Transverse colon (tissue), 4 donors: ENCODE results near the gene ZNF207. TPM values are rescaled to one million over a fixed set of nuclear protein-coding genes. Genes with fewer than 3 reads are reported as not detected.

Experiments
- DNase-seq: peaks from one replicate; pipeline ENCODE4 v3.0.0-alpha.2; 2019
- H3K27ac ChIP-seq, 4 donors: fragments of 200-600 bp; sonication (generic); 2 replicates each; pipeline ENCODE4 v1.5.1; 2016 to 2018; ENCODE audit warnings: inconsistent platforms in 4 of 4
- H3K27me3 ChIP-seq: fragments of 200-600 bp; sonication (generic); 2 replicates; pipeline ENCODE4 v1.5.1; 2017; ENCODE audit warnings: inconsistent platforms
- H3K36me3 ChIP-seq, 4 donors: fragments of 200-600 bp; sonication (generic); 2 replicates each; pipeline ENCODE4 v1.5.1; 2017 to 2019; ENCODE audit warnings: inconsistent platforms in 4 of 4
- H3K4me1 ChIP-seq, 4 donors: fragments of 200-600 bp; sonication (generic); 2 replicates each; pipeline ENCODE4 v1.5.1; 2017 to 2020; ENCODE audit warnings: inconsistent platforms in 4 of 4
- H3K4me3 ChIP-seq, 4 donors: fragments of 200-600 bp; sonication (generic); 1 replicate in 1 of 4; 2 replicates in 3 of 4; pipeline versions ENCODE4 v1.5.1 to v1.6.1; 2017 to 2019; ENCODE audit warnings: inconsistent platforms in 4 of 4
- H3K9me3 ChIP-seq, 2 donors: fragments of 200-600 bp; sonication (generic); 2 replicates each; pipeline ENCODE4 v1.5.1; 2017 to 2019; ENCODE audit warnings: inconsistent platforms in 2 of 2
- EP300 ChIP-seq: sonication (generic); formaldehyde crosslinking; IDR thresholded peaks from one replicate; pipeline ENCODE4 v1.6.1; 2017; ENCODE audit warnings: antibody characterized with exemption, low read depth
- POLR2A ChIP-seq: fragments of 450-650 bp; IDR thresholded peaks from one replicate; pipeline ENCODE4 v1.6.1; 2016; ENCODE audit warnings: antibody characterized with exemption, mild to moderate bottlenecking, moderate library complexity
- POLR2AphosphoS5 ChIP-seq, 3 donors: sonication (generic); formaldehyde crosslinking; IDR thresholded peaks; one replicate each; pipeline ENCODE4 v1.6.1; 2016; ENCODE audit warnings: antibody characterized with exemption in 3 of 3
- WGBS, 2 donors: methylation state at CpG; one replicate each; pipeline ENCODE4 v1.1.5; 2018; ENCODE audit warnings: low coverage in 1 of 2; 5-methylcytosine and 5-hydroxymethylcytosine counted together
- in situ Hi-C, 4 donors: fragments of 200-750 bp; cut with MboI; loops; one replicate each; pipeline versions ENCODE4 v1.15.0 to v1.15.1; 2017; ENCODE audit warnings: low sequenced_read_pairs in 3 of 4, low pct_ligation_motif_present in 1 of 4, low pct_unique_long_range_greater_than_20kb in 1 of 4
- intact Hi-C: fragments of 100-400 bp; cut with DNase I; formaldehyde crosslinking; loops from one replicate; pipeline ENCODE4 v1.15.1; 2023; ENCODE audit warnings: low total_unique reads
- total RNA-seq, 4 donors: library from RNA; depleted of rRNA; stranded (reverse); fragments of >200 nt; gene quantifications; one replicate each; pipeline ENCODE4 v1.1.0, GENCODE V29; 2016
- TF ChIP-seq, protein P1 (sequence below), 5 experiments: fragments of 200-600 bp in 3 of 5; fragments of 450-650 bp in 2 of 5; sonication (generic) in 3 of 5; IDR thresholded peaks; 1 replicate in 2 of 5; 2 replicates in 3 of 5; pipeline ENCODE4 v1.5.1; 2016 to 2017; ENCODE audit warnings: antibody characterized with exemption in 5 of 5, inconsistent platforms in 3 of 5, mild to moderate bottlenecking in 2 of 5, moderate library complexity in 1 of 5

ZNF207 gene
- total RNA-seq, 4 donors from 2014 or later: 78.9 to 203 (median 139) TPM

DNA sequence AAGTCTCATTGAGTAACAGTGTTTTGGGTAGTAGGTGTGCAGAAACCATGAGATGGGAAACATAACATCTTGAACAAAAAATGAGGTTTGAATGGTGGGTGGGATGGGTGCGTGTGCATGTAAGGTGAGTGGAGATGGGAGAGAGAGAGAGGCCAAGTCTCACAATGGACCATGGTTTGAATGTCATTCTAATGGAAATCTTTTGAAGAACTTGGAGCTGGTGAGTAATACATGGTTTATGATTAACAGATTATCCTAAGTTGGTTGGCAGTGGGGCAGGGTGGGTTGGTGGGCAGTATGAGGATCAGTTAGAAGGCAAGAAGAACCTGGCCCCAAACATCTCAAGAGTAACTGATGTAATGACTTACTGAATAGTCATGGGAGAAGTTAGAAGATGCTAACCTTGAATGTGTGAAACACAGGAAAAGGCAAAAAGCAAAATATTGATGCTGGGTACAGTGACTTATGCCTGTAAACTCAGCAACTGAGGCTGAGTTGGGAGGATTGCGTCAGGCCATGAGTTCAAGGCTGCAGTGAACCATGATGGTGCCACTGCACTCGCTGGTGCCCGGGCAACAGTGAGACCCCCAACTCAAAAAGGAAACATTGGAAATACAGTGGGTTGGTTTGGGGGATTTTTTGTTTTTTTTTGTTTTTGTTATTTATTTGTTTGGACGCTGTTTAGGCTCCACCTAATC, 32.7 kb downstream of the ZNF207 start:
- 91 to 93% methylated on average over 5 of the region's 5 CpGs for WGBS, 2 donors
- Histone ChIP-seq H3K4me3 (no peak overlapping the region), H3K4me1 (no peaks in the 10 kb centered on the region), H3K9me3 (no peaks in the 10 kb centered on the region), H3K27me3 (no peaks in the 10 kb centered on the region), H3K36me3 (peaks cover 0 to 35% (median 17%) of the 10 kb centered on the region in 4 donors), H3K27ac (no peak overlapping the region)
- in situ Hi-C loops (no loop called here), intact Hi-C loops (no loop called here)
- DNase-seq: no peak
- TF ChIP-seq, protein P1, sequence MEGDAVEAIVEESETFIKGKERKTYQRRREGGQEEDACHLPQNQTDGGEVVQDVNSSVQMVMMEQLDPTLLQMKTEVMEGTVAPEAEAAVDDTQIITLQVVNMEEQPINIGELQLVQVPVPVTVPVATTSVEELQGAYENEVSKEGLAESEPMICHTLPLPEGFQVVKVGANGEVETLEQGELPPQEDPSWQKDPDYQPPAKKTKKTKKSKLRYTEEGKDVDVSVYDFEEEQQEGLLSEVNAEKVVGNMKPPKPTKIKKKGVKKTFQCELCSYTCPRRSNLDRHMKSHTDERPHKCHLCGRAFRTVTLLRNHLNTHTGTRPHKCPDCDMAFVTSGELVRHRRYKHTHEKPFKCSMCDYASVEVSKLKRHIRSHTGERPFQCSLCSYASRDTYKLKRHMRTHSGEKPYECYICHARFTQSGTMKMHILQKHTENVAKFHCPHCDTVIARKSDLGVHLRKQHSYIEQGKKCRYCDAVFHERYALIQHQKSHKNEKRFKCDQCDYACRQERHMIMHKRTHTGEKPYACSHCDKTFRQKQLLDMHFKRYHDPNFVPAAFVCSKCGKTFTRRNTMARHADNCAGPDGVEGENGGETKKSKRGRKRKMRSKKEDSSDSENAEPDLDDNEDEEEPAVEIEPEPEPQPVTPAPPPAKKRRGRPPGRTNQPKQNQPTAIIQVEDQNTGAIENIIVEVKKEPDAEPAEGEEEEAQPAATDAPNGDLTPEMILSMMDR (IDR thresholded peaks at IDR 0.05): no peak
- no peak for TF ChIP-seq POLR2AphosphoS5 (IDR thresholded peaks at IDR 0.05)
- TF ChIP-seq POLR2A: no peak
- TF ChIP-seq EP300: no peak

DNA sequence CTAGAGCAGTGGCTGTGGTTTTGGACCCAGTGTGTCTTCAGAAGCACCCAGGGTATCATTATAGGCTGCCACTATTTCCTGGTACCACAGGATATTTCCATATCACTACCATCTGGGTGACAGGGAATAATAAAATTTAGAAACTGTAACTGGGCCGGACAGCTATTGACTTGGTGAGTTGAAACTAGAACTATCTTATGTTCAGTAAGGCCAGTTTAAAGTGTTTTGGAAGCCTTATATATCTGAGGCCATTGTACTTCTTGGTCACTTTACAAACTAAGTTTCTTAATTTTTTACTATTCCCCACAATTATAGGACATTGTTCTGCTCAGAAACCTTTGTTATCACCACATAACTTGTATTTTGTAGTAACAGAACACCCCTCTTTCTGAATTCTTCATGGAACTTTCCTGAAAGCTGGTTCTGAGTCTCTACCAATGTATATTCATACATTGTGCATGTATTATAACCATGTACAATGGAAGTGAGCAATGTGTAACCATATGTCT, 34.0 kb downstream of the ZNF207 start:
- WGBS, 2 donors: 83% methylated on average over 1 of the region's 1 CpG; no CpG with 5 or more reads in 1 of the 2 donors
- peaks cover 0 to 22% (median 10%) of the 10 kb centered on the region in 4 donors for H3K36me3 ChIP-seq
- no peak for DNase-seq
- no peak overlapping the region for H3K27ac ChIP-seq
- no peaks in the 10 kb centered on the region for H3K4me1 ChIP-seq
- intact Hi-C loops: no loop called here
- TF ChIP-seq POLR2A (no peak), POLR2AphosphoS5 (IDR thresholded peaks at IDR 0.05) (no peak)
- TF ChIP-seq, protein P1 (IDR thresholded peaks at IDR 0.05): no peak
- no peak overlapping the region for H3K4me3 ChIP-seq
- H3K9me3 ChIP-seq: no peaks in the 10 kb centered on the region
- in situ Hi-C loops: no loop called here
- H3K27me3 ChIP-seq: no peaks in the 10 kb centered on the region

DNA sequence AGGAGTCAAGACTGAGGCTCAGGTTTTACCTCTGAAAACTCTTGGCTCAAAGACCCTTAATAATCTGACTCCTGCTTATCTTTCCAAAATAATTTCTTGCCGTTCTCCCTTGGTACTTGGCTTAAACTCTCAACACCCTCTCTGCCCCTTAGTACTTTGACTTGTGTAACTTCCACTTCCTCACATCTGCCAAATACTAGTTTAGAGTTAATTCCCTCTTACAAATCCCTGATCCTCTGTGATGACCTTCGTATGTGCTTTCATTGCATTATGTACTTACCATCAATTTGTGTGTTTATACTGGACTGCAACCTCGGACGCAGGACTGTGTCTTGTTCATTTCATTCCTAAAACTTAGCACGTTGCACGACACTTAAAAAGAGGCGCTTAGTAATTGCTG, 35.2 kb downstream of the ZNF207 start:
- intact Hi-C loops: no loop called here
- in situ Hi-C loops: no loop called here
- H3K4me1 ChIP-seq: no peaks in the 10 kb centered on the region
- H3K9me3 ChIP-seq: no peaks in the 10 kb centered on the region
- DNase-seq: no peak
- no peak overlapping the region for H3K27ac ChIP-seq
- TF ChIP-seq EP300 (no peak), POLR2A (no peak), POLR2AphosphoS5 (IDR thresholded peaks at IDR 0.05) (no peak)
- TF ChIP-seq, protein P1 (IDR thresholded peaks at IDR 0.05): no peak
- H3K4me3 ChIP-seq: no peak overlapping the region
- WGBS, 2 donors: 73 to 83% methylated on average over 4 to 7 of the region's 7 CpGs
- H3K36me3 ChIP-seq: peaks cover 0 to 11% (median 5%) of the 10 kb centered on the region in 4 donors
- no peaks in the 10 kb centered on the region for H3K27me3 ChIP-seq

DNA sequence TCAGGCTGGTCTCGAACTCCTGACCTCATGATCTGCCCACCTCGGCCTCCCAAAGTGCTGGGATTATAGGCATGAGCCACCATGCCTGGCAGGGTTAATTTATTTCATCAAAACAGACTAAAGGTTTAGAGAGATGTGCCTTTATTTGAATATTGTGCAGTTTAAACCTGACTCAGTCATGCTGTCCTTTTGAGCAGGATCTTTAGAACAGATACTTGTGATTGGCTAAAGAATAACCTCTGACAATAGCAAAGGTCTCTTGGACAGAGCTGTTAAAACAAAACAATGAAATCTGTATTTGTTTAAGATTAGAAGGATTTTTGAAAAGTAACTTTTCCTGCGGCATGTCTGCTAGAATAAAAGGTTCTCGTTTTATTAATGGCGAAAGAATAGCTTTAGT, 36.0 kb downstream of the ZNF207 start:
- Histone ChIP-seq H3K27me3 (no peaks in the 10 kb centered on the region), H3K27ac (no peak overlapping the region), H3K4me3 (no peak overlapping the region), H3K36me3 (peaks cover 0 to 2% (median under 1%) of the 10 kb centered on the region in 4 donors), H3K9me3 (no peaks in the 10 kb centered on the region), H3K4me1 (no peaks in the 10 kb centered on the region)
- TF ChIP-seq, protein P1 (IDR thresholded peaks at IDR 0.05): no peak
- TF ChIP-seq POLR2AphosphoS5 (IDR thresholded peaks at IDR 0.05) (no peak), POLR2A (no peak), EP300 (no peak)
- intact Hi-C loops (no loop called here), in situ Hi-C loops (no loop called here)
- no peak for DNase-seq
- WGBS, 2 donors: 88 to 89% methylated on average over 4 to 5 of the region's 5 CpGs
